Activated T-cell treated with anti-CD3 and anti-CD28 coated beads, Interleukin-2, amount 50 U/mL, for 24 hours (primary cell): Measurements from ENCODE around the gene LIG1.
"Not testable (repeated sequence)": the region's sequence is repeated elsewhere in the genome, so short reads cannot be mapped to it uniquely, and the experiment has no call there.

Source experiments
- DNase-seq: peaks from one replicate; pipeline ENCODE4 v3.0.0-alpha.2; 2020
- H3K27ac Mint-ChIP-seq: 2 replicates; pipeline ENCODE4 v1.8.0; 2020; ENCODE audit warnings: mild to moderate bottlenecking, mixed read lengths
- H3K27me3 Mint-ChIP-seq: 2 replicates; pipeline ENCODE4 v1.8.0; 2020; ENCODE audit warnings: mixed read lengths
- H3K36me3 Mint-ChIP-seq: 2 replicates; pipeline ENCODE4 v1.8.0; 2020; ENCODE audit warnings: low read depth, mixed read lengths
- H3K4me1 Mint-ChIP-seq: 2 replicates; pipeline ENCODE4 v1.8.0; 2020; ENCODE audit warnings: low read depth, mixed read lengths
- H3K4me3 Mint-ChIP-seq: 2 replicates; pipeline ENCODE4 v1.8.0; 2020; ENCODE audit warnings: mild to moderate bottlenecking, moderate library complexity, mixed read lengths
- H3K9me3 Mint-ChIP-seq: 2 replicates; pipeline ENCODE4 v1.8.0; 2020; ENCODE audit warnings: mixed read lengths

LIG1 gene

DNA sequence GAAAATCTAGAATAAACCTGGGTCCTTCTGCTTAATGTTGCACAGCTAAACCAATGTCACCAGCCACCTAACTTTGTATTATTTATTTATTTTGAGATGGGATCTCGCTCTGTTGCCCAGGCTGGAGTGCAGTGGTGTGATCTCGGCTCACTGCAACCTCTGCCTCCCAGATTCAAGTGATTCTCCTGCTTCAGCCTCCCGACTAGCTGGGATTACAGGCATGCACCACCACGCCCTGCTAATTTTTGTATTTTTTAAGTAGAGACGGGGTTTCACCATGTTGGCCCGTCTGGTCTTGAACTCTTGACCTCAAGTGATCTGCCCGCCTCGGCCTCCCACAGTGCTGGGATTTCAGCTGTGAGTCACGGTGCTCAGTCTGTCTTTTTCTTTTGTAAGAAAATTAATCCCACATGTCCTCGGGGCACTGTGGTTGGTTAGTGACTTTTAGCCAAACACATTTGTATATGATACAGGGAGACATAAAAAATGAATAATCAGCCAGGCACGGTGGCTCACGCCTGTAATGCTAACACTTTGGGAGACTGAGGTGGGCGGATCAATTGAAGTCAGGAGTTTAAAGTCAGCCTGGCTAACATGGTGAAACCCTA is 78.9 kb downstream of the LIG1 start:
- not testable (repeated sequence) for H3K27ac Mint-ChIP-seq, H3K27me3 Mint-ChIP-seq, DNase-seq, H3K4me3 Mint-ChIP-seq
- Mint-ChIP-seq H3K36me3 (peaks cover 29% of the 10 kb centered on the region), H3K4me1 (peaks cover 12% of the 10 kb centered on the region), H3K9me3 (peaks cover 12% of the 10 kb centered on the region)

- Mint-ChIP-seq H3K36me3 (peaks cover 21% of the 10 kb centered on the region), H3K4me3 (no peak overlapping the region), H3K9me3 (peaks cover 12% of the 10 kb centered on the region), H3K4me1 (peaks cover 12% of the 10 kb centered on the region), H3K27me3 (peaks cover 9% of the 10 kb centered on the region), H3K27ac (no peak overlapping the region)
- DNase-seq = no peak
Observed at GRCh38 chr19:48090281-48090802, 79.8 kb downstream of the LIG1 start.

DNA sequence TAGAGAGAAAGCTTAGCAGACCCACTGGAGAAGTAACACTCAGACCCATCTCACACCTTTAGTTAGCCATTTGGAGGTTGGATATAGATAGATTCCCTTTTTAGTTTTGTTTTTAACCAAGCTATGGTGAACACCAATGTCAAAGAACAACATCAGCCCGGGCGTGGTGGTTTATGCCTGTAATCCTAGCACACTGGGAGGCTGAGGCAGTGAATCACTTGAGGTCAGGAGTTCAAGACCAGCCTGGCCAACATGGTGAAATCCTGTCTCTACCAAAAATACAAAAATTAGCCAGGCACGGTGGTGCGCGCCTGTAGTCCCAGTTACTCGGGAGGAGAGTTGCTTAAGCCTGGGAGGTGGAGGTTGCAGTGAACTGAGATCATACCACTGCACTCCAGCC is 81.2 kb downstream of the LIG1 start:
- not testable (repeated sequence) for H3K4me3 Mint-ChIP-seq, DNase-seq, H3K27ac Mint-ChIP-seq, H3K4me1 Mint-ChIP-seq, H3K9me3 Mint-ChIP-seq, H3K36me3 Mint-ChIP-seq, H3K27me3 Mint-ChIP-seq

- H3K4me1 Mint-ChIP-seq = no peaks in the 10 kb centered on the region
- DNase-seq = no peak
- no peak overlapping the region for H3K4me3 Mint-ChIP-seq
- no peak overlapping the region for H3K27ac Mint-ChIP-seq
- H3K36me3 Mint-ChIP-seq = no peaks in the 10 kb centered on the region
- H3K9me3 Mint-ChIP-seq = no peaks in the 10 kb centered on the region
- H3K27me3 Mint-ChIP-seq = peaks cover 9% of the 10 kb centered on the region
Observed at GRCh38 chr19:48085904-48086864, 84.0 kb downstream of the LIG1 start.

- Mint-ChIP-seq H3K4me3 (no peak overlapping the region), H3K4me1 (no peaks in the 10 kb centered on the region), H3K27ac (no peak overlapping the region), H3K36me3 (no peaks in the 10 kb centered on the region), H3K9me3 (no peaks in the 10 kb centered on the region), H3K27me3 (peaks cover 9% of the 10 kb centered on the region)
- no peak for DNase-seq
Observed at GRCh38 chr19:48085076-48085475, 85.1 kb downstream of the LIG1 start.

DNA sequence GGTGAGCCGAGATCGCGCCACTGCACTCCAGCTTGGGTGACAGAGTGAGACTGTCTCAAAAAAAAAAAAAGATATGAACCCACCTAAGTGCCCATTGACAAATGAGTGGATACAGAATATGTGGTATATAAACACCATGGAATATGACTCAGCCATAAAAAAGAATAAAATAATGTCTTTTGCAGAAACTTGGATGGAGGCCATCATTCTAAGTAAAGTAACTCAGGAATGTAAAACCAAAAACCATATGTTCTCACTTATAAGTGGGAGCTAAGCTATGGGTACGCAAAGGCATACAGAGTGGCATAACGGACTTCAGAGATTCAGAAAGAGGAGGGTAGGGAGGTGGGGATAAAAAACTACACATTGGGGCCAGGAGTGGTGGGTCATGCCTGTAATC is 89.0 kb downstream of the LIG1 start:
- Mint-ChIP-seq H3K4me1 (no peaks in the 10 kb centered on the region), H3K36me3 (no peaks in the 10 kb centered on the region)

DNA sequence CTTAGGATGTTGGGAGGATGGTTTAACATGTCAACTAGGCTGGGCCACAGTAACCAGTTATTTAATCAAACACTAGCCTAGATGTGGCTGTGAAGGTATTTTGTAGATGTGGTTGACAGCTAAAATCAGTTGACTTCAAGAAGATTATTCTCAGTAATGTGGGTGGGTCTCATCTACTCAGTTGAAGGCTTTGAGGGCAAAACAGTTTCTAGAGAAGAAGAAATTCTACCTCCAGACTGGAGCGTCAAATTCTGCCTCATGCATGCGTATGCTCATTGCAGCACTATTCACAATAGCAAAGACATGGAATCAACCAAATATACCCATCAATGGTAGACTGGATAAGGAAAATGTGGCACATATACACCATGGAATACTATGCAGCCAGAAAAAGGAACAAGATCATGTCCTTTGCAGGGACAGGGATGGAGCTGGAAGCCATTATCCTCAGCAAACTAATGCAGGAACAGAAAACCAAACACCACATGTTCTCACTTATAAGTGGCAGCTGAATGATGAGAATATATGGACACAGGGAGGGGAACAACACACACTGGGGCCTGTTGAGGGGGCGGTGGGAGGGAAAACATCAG is 99.9 kb downstream of the LIG1 start:
- H3K36me3 Mint-ChIP-seq, H3K4me3 Mint-ChIP-seq, H3K4me1 Mint-ChIP-seq, H3K27ac Mint-ChIP-seq, DNase-seq, H3K9me3 Mint-ChIP-seq, H3K27me3 Mint-ChIP-seq: not testable (repeated sequence)

More for the DNA sequence above, 89.0 kb downstream of the LIG1 start:
- H3K4me3 Mint-ChIP-seq = no peak overlapping the region
- no peak for DNase-seq
- no peaks in the 10 kb centered on the region for H3K9me3 Mint-ChIP-seq
- no peaks in the 10 kb centered on the region for H3K27me3 Mint-ChIP-seq
- H3K27ac Mint-ChIP-seq = no peak overlapping the region

GRCh38 chr19:48069435-48069834 is 100.7 kb downstream of the LIG1 start:
- Mint-ChIP-seq H3K4me3 (no peak overlapping the region), H3K36me3 (peaks cover 7% of the 10 kb centered on the region), H3K9me3 (no peaks in the 10 kb centered on the region), H3K27me3 (no peaks in the 10 kb centered on the region), H3K27ac (no peak overlapping the region), H3K4me1 (no peaks in the 10 kb centered on the region)
- DNase-seq = no peak
